Measurements from ENCODE around the gene AHRR. TPM values are rescaled to one million over a fixed set of nuclear protein-coding genes. Genes with fewer than 3 reads are reported as not detected.

Gene AHRR
- total RNA-seq, 1 donor from 2014 or later: 18.7 TPM

DNA sequence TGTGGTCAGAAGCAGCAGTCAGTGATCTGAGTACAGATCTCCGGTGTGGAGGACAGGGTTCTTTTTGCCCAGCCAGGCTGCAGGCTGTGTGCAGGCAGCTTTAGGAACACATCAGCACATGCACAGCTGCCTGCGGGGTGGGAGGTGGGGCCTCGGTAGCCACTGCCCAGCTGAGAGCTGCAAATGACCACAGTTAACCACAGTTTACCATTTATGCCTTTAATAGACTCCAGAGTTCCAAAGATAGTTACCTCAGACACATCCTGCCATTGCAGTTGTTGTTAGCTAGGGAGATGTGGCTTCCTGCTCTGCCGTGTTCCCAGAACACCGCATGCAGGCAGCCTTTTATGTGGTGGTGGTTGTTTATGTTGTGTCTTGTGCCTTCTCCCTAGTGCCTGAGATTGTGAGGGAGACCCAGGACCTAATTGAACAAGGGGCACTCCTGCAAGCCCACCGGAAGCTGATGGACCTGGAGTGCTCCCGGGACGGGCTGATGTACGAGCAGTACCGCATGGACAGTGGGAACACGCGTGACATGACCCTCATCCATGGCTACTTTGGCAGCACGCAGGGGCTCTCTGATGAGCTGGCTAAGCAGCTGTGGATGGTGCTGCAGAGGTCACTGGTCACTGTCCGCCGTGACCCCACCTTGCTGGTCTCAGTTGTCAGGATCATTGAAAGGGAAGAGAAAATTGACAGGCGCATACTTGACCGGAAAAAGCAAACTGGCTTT lies 131.6 kb downstream of the AHRR start:
- intact Hi-C loops (cut with micrococcal nuclease): loop anchor here (5.0 kb wide), 1 partner anchor 89 kb away; no protein-coding TSS in a partner anchor

GRCh38 chr5:453725-454481 lies 132.4 kb downstream of the AHRR start:
- intact Hi-C loops (cut with micrococcal nuclease): loop anchor here (1.0 to 5.0 kb wide), 2 partner anchors 8 to 88 kb away; no protein-coding TSS in a partner anchor

DNA sequence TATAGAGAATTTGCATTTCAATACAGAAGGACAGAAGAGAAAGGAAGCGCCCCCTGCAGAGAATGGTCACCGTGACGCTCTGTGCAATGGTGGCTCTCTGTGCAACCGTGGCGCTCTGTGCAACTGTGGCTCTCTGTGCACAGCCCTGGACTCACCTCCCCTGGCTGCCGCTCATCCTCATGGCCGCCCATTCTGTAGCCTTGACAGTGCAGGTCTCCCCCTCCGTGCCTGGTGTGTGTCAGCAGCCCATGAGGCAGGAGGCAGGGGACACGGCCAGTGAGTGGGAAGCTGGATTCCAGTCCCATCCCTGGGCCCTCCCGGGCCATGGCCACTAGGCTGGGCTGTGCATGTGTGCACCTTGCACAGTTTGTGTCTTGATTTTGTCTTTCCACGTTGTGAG lies 133.4 kb downstream of the AHRR start:
- intact Hi-C loops (cut with micrococcal nuclease): loop anchor here (1.0 to 5.0 kb wide), 4 partner anchors 9 to 238 kb away; partner anchors contain the start of genes CCDC127, PDCD6 and SDHA

DNA sequence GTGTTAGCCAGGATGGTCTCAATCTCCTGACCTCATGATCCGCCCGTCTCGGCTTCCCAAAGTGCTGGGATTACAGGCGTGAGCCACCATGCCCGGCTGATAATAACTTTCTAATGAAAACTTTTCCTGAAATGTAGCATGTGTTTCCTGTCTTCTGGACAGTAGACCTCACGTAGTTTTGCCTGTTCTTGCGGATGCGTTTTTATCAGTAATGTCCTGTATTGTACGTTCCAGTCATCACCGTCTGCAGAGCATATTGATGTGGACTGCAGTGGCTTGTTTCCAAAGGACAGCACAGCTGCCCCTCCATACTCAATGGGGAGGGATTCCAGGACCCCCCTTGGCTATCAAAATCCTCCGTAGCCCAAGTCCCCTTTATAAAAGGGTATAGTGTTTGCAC lies 134.3 kb downstream of the AHRR start:
- intact Hi-C loops (cut with micrococcal nuclease): loop anchor here (5.0 kb wide), 2 partner anchors 184 to 239 kb away; partner anchors contain the start of genes CCDC127, PDCD6 and SDHA

DNA sequence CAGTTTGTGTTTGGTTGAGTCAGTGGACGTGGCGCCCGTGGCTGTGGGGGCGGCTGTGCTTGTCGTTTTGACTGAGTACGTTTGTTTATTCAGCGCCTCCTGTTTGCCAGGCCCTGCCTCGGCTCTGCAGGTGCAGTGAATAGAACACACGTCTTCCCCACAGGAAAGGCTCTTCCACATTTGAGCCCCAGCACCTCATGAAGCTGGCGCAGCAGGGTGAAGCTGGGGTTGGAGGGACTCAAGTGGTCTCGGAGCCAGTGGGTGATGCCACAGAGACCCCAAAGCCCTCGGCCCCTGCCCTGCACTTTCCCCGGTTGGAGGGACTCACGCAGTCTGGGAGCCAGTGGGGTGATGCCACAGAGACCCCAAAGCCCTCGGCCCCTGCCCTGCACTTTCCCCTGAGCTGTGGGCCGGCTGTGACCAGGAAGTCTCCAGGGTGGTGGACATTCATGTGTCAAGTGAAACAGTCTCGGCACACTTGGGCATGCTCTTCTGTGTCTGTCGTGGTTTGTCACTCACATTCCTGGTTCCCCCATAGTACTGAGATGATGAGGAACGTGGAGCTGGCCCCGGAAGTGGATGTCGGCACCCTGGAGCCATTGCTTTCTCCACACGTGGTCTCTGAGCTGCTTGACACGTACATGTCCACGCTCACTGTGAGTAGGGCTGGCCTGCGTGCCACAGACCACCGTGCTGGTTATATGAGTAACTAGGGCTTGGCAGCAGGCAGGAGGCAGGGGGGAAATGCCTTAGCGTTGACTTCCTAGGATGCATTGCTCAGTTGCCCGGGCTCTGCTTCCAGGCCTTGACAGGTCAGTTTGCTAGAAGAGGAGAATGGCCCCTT lies 135.1 kb downstream of the AHRR start:
- intact Hi-C loops (cut with micrococcal nuclease): loop anchor here (5.0 kb wide), 2 partner anchors 184 to 239 kb away; partner anchors contain the start of genes CCDC127, PDCD6 and SDHA

- intact Hi-C loops (cut with micrococcal nuclease): loop anchor here (5.0 kb wide), 2 partner anchors 185 to 240 kb away; partner anchors contain the start of genes CCDC127, PDCD6 and SDHA
Observed at GRCh38 chr5:457195-457961, 135.9 kb downstream of the AHRR start.

DNA sequence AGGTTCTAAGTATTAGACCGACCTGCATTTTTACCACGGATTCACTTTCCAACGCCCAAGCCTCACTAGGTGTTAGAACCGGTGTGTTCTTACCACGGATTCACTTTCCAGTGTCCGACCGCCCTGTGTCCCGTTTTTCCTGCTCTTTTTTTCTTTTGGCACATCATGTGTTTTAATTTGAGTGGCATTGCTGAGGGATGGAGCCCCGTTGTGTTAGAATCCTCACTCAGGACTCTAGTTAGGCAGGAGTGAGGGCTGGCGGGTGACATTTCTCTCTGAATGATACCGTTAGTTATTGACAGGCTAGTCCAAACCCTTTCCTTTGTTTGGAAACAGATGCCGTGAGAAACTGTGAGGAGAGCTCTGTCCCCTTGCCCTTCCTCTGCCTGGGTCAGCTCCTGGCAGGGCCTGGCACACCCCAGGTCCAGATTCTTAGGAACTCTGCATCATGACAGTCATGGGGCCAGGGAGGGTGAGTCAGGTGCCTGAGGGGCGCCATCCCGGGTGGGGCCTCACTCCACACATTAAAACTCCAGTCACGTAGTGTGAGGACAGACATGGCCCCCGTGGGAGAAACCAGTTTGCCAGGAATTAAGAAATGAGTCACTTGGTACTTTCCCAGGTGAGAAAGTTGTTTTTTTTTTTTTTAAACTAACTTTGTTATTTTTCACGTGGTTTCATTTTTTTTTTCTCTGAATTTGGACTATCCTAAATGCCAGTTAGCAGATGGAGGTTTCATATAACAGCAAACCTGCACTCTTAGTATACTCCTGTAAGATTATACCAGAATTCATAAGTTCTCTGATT lies 137.2 kb downstream of the AHRR start:
- intact Hi-C loops (cut with micrococcal nuclease): loop anchor here (1.0 to 5.0 kb wide), 4 partner anchors 14 to 241 kb away; partner anchors contain the start of genes CCDC127, EXOC3, PDCD6 and SDHA

GRCh38 chr5:459562-460272 lies 138.2 kb downstream of the AHRR start:
- intact Hi-C loops (cut with micrococcal nuclease): loop anchor here (1.0 to 5.0 kb wide), 4 partner anchors 13 to 242 kb away; partner anchors contain the start of genes CCDC127, EXOC3, PDCD6 and SDHA

- intact Hi-C loops (cut with micrococcal nuclease): no loop called here
Observed at GRCh38 chr5:460273-460625, 138.7 kb downstream of the AHRR start.

- intact Hi-C loops (cut with micrococcal nuclease): no loop called here
Observed at GRCh38 chr5:462051-462481, 140.6 kb downstream of the AHRR start.

GRCh38 chr5:463301-463700 lies 141.8 kb downstream of the AHRR start:
- intact Hi-C loops (cut with micrococcal nuclease): loop anchor here (1.0 kb wide), 1 partner anchor 9 kb away; no protein-coding TSS in a partner anchor

GRCh38 chr5:463952-464351 lies 142.4 kb downstream of the AHRR start:
- intact Hi-C loops (cut with micrococcal nuclease): loop anchor here (1.0 kb wide), 1 partner anchor 8 kb away; no protein-coding TSS in a partner anchor

DNA sequence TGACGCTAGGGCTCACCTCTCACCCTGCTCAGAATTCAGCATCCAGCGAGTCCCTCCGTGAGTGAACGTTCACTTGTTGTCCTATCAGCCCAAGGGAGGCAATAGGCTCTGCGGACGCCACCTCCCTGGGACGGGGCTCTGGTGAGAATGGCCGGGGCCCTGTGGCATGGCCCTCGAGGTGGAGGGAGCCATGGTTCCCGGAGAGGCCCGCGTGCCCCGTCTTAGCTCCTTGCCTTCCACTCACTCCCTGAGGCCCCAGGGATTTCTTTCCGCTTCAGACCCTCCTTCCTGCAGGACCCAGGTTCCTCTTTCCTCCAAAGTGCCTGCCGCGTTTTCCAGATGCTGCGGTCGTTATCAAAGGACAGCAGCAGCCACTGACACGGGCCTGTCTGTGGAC lies 142.9 kb downstream of the AHRR start:
- intact Hi-C loops (cut with micrococcal nuclease): no loop called here

GRCh38 chr5:464843-465590 lies 143.5 kb downstream of the AHRR start:
- intact Hi-C loops (cut with micrococcal nuclease): no loop called here

- intact Hi-C loops (cut with micrococcal nuclease): no loop called here
Observed at GRCh38 chr5:465591-466403, 144.3 kb downstream of the AHRR start.

GRCh38 chr5:466661-467310 lies 145.3 kb downstream of the AHRR start:
- intact Hi-C loops (cut with micrococcal nuclease): no loop called here

DNA sequence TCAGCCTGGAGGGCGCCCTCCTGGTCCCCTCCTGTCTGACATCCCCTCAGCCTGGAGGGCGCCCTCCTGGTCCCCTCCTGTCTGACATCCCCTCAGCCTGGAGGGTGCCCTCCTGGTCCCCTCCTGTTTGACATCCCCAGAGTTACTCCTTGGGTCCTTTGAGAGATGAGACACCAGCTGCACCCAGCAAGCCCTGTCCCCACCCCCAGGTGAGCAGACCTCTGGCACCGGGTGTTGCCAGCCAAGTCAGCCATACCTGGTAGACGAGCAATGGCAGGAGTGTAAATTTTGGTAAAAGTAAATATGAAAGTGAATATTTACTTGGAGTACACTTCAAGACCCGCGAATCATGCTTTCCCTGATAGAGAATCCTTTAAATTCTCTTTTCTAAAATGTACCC lies 146.9 kb downstream of the AHRR start:
- intact Hi-C loops (cut with micrococcal nuclease): no loop called here

Data from T-helper 1 cell treated with Interleukin-12 subunit alpha and Interleukin-12 subunit beta and Interleukin-4 antibody, amounts not matched to agents 30 ng/mL and 1 ng/mL, for 36 hours (primary cell).